A204.1 (cell line): ENCODE data around the gene TSPAN8.
"Not testable (repeated sequence)": the region's sequence is repeated elsewhere in the genome, so short reads cannot be mapped to it uniquely, and the experiment has no call there.

ENCODE experiments used
- FAIRE-seq: peaks from 2 replicates; lab custom pipeline; 2012; peaks lifted over from hg19 to GRCh38; lab: Jason Lieb, UNC

The TSPAN8 gene

GRCh38 chr12:71125949-71126348 is 31.9 kb downstream of the TSPAN8 start:
- FAIRE-seq, result no peak

DNA sequence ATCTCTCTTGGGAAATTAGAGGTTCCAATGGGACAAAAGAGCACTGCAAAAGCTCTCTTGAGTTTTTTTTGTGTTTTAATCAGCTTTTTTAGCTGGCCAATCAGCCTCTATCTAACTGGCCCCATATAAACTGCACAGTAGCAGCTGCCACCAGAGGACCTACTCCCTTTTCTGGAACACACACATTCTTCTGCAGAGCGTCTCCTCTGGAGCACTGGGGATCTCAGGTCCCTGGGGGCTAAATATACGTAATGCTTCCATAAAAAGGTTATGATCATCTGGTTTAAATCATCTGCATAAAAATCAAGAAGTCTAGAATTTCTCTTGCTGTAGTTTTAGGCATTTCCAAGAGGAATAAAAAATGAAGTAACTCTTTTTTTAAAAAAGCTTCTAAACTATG is 32.3 kb downstream of the TSPAN8 start:
- no peak for FAIRE-seq

GRCh38 chr12:71124835-71125460 is 32.9 kb downstream of the TSPAN8 start:
- FAIRE-seq, result no peak

DNA sequence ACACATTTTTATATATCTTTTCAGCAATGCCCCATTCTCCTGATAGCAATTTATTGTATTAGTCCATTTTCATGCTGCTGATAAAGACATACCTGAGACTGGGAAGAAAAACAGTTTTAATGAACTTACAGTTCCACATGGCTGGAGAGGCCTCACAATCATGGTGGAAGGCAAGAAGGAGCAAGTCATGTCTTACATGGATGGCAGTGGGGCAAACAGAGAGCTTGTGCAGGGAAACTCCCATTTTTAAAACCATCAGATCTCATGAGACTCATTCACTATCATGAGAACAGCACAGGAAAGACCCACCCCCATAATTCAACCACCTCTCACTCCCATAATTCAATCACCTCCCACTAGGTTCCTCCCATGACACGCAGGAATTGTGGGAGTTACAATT is 44.7 kb downstream of the TSPAN8 start:
- not testable (repeated sequence) for FAIRE-seq

DNA sequence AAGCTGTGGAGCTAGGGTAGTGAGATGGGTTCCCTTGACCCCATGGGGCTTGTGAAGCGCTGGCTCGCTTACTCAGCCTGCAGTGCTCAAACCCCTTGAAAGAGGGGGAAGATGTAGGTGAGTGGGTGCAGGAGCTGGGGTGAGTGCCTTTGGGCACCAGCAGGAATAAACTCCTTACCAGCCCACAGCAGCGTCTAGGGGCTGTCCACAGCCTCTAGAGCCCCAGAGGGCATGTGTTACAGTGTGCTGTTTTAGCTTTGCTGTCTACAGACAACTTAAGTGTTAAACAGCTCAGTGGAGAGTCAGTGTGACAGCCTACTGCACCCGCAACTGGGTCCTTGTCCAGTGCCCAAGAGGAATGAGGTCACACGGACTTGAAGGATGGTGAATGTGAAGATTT is 48.0 kb downstream of the TSPAN8 start:
- no peak for FAIRE-seq

DNA sequence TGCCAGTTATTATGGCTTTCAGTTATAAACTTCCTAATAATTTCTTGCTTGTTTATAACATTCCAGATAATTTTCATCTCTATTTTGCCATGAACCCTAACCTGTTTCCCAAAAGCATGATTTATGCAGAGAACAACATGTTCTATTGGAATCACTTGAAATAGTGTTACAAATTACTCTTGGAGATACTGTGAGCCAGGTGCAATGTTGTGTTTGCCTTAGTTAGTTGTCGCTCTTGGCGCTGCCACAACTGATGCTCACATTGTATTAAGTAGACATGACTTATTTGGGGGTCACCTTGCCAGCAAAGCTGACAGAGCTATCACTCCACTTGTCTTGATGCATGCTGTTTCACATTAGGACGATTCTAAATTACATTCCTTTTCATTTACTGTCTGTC is 49.4 kb downstream of the TSPAN8 start:
- FAIRE-seq, result no peak

DNA sequence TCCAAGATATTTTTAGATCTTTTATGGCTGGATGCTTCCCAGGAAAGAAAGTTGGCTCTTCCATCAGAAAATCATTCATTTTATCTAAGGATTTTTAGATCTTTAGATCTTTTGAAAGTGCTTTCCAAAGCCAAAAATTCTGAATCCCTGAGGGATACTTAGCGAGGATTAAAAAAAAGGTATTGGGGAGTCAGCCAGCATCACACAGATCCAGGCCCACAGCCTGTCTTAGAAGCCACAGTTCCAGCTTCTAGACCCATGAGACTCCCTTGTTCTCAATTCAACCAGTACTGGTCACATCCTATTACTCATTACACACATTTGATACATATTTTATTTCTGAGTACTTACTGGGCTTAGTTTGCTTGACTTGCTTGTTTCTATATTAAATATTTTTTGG is 49.9 kb downstream of the TSPAN8 start:
- no peak for FAIRE-seq

- no peak for FAIRE-seq
Measured at GRCh38 chr12:71105956-71106355, 51.8 kb downstream of the TSPAN8 start.

- no peak for FAIRE-seq
Measured at GRCh38 chr12:71092290-71092689, 65.5 kb downstream of the TSPAN8 start.

DNA sequence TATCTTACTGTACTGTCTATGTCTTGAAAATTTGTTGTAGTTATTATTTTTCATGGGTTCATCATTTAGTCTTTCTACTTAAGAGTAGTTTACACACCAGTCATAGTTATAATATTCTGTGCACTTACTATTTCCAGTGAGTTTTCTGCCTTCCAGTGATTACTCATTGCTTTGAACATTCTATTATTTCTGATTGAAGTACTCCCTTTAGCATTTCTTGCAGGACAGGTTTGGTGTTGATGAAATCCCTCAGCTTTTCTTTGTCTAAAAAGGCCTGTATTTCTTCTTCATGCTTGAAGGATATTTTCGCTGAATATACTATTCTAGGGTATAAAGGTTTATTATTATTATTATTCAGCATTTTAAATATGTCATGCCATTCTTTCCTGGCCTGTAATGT is 66.8 kb downstream of the TSPAN8 start:
- no peak for FAIRE-seq

DNA sequence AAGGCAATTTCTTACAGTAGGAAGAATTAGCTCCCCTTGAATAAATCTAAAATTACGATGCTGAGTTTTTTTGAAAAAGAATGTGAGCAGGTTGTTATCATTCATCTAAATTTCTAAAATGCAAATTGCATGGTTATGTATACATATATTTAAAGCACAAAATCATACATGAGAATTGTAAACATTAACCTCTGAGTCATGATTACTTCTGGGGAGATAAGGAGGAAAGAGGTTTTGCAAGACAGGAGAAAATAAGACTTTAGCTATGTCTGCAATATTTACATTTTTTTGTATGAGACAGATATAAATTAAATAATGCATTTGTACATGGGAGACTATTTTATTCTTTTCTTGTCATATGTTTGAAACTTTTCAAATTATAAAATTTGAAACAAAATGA is 72.2 kb downstream of the TSPAN8 start:
- FAIRE-seq, result no peak

DNA sequence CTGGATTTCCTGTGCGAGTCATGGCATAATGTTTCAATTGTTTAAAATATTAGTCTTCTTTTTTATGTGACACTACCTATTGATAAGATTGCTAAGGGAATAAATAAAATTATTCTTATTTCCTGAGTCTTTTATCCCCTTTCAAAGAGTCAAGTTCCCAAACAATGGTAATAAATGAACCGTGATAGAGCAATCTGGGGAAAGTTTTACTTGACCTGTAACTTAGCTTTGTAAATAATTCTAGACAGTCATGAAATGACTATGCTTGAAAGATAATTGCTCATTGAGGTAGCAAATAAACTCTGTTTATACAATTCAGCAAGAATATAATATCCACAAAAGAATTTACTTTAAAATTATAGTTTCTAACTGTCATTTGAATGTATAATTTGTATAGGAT is 82.1 kb downstream of the TSPAN8 start:
- FAIRE-seq, result no peak
